Gastroesophageal sphincter (tissue), 3 donors: ENCODE measurements around the gene SYTL2.

ENCODE experiments used
- CTCF ChIP-seq, 4 experiments: fragments of 200-600 bp in 2 of 4; fragments of 450-650 bp in 2 of 4; sonication (generic) in 1 of 4; IDR thresholded peaks; one replicate each; pipeline ENCODE4 v1.5.1; 2017 to 2019; ENCODE audit warnings: antibody characterized with exemption in 4 of 4, mild to moderate bottlenecking in 2 of 4, moderate library complexity in 2 of 4
- POLR2A ChIP-seq, 2 donors: fragments of 450-650 bp; IDR thresholded peaks; one replicate each; pipeline ENCODE4 v1.6.1; 2017; ENCODE audit warnings: antibody characterized with exemption in 2 of 2, mild to moderate bottlenecking in 2 of 2, moderate library complexity in 1 of 2
- POLR2AphosphoS5 ChIP-seq: sonication (generic); formaldehyde crosslinking; IDR thresholded peaks from one replicate; pipeline ENCODE4 v1.6.1; 2017; ENCODE audit warnings: antibody characterized with exemption

GRCh38 chr11:85831050-85831449 lies 20.1 kb upstream of the SYTL2 start:
- TF ChIP-seq CTCF (IDR thresholded peaks at IDR 0.05) = no peak
- no peak for TF ChIP-seq POLR2A (IDR thresholded peaks at IDR 0.05)
- TF ChIP-seq POLR2AphosphoS5 = no peak
